ENCODE measurements around the gene TLE2. TPM values are rescaled to one million over a fixed set of nuclear protein-coding genes. Genes with fewer than 3 reads are reported as not detected.

The TLE2 gene
- total RNA-seq, 1 experiment from 2014 or later, result 6.2 TPM

GRCh38 chr19:3065675-3066357 is 36.7 kb upstream of the TLE2 start:
- intact Hi-C loops (cut with micrococcal nuclease; ENCODE audit: unreplicated experiment) (no loop called here), in situ Hi-C loops (cut with HindIII; ENCODE audit: low pct_unique_long_range_greater_than_20kb, low sequenced_read_pairs) (no loop called here)
- no peak for ATAC-seq
- H3K4me1 ChIP-seq (ENCODE audit: control insufficient read depth, insufficient read depth, low read length), result peaks cover 3% of the 10 kb centered on the region
- BruUV-seq (replicated peaks), result no TSS peak
- H3K36me3 ChIP-seq (ENCODE audit: control insufficient read depth, insufficient read depth, low read length), result no peaks in the 10 kb centered on the region
- no peaks in the 10 kb centered on the region for H3K9me3 ChIP-seq (ENCODE audit: control insufficient read depth, insufficient read depth, low read depth, low read length)
- TF ChIP-seq TCF7L2 (IDR thresholded peaks at IDR 0.05; ENCODE audit: low read depth, low read length) (no peak), POLR2AphosphoS5 (IDR thresholded peaks at IDR 0.05; ENCODE audit: low read depth, low read length) (no peak), CTCF (IDR thresholded peaks at IDR 0.05) (no peak), REST (IDR thresholded peaks at IDR 0.05; ENCODE audit: insufficient read depth in 1 of 2, low read depth in 2 of 2, low read length in 1 of 2) (no peak), SIN3A (IDR thresholded peaks at IDR 0.05; ENCODE audit: borderline replicate concordance, insufficient read depth, low read depth, low read length) (no peak)
- no peak for DNase-seq (ENCODE audit: low read depth, low spot score)
- ChIA-PET POLR2A (no interaction called here), CTCF (no interaction called here)
- no peaks in the 10 kb centered on the region for H3K27me3 ChIP-seq (ENCODE audit: control insufficient read depth, insufficient read depth, low read length)
- no peak overlapping the region for H3K27ac ChIP-seq (ENCODE audit: low read length)
- no peak overlapping the region for H3K4me3 ChIP-seq (ENCODE audit: low read depth in 2 of 2, low read length in 2 of 2)

- Histone ChIP-seq H3K27ac (ENCODE audit: low read length) (no peak overlapping the region), H3K9me3 (ENCODE audit: control insufficient read depth, insufficient read depth, low read depth, low read length) (no peaks in the 10 kb centered on the region), H3K4me1 (ENCODE audit: control insufficient read depth, insufficient read depth, low read length) (peaks cover 6% of the 10 kb centered on the region), H3K4me3 (ENCODE audit: low read depth in 2 of 2, low read length in 2 of 2) (no peak overlapping the region), H3K27me3 (ENCODE audit: control insufficient read depth, insufficient read depth, low read length) (no peaks in the 10 kb centered on the region), H3K36me3 (ENCODE audit: control insufficient read depth, insufficient read depth, low read length) (no peaks in the 10 kb centered on the region)
- DNase-seq (ENCODE audit: low read depth, low spot score) (no peak), ATAC-seq (no peak)
- intact Hi-C loops (cut with micrococcal nuclease; ENCODE audit: unreplicated experiment), result no loop called here
- in situ Hi-C loops (cut with HindIII; ENCODE audit: low pct_unique_long_range_greater_than_20kb, low sequenced_read_pairs), result no loop called here
- ChIA-PET CTCF (no interaction called here), POLR2A (no interaction called here)
- no TSS peak for BruUV-seq (replicated peaks)
- TF ChIP-seq CTCF (IDR thresholded peaks at IDR 0.05) (no peak), POLR2AphosphoS5 (IDR thresholded peaks at IDR 0.05; ENCODE audit: low read depth, low read length) (no peak), SIN3A (IDR thresholded peaks at IDR 0.05; ENCODE audit: borderline replicate concordance, insufficient read depth, low read depth, low read length) (no peak), TCF7L2 (IDR thresholded peaks at IDR 0.05; ENCODE audit: low read depth, low read length) (no peak), REST (IDR thresholded peaks at IDR 0.05; ENCODE audit: insufficient read depth in 1 of 2, low read depth in 2 of 2, low read length in 1 of 2) (no peak)
These were observed 34.9 kb upstream of the TLE2 start for GRCh38 chr19:3064011-3064330.

All from Panc1 (cell line).